H1 (cell line): ENCODE measurements around the gene DIPK1A. TPM values are rescaled to one million over a fixed set of nuclear protein-coding genes. Genes with fewer than 3 reads are reported as not detected.

Source experiments
- BACH1 ChIP-seq: IDR thresholded peaks from 2 replicates; pipeline ENCODE4 v1.6.1; 2012; ENCODE audit warnings: low read length, improper control_type of control experiment
- CEBPB ChIP-seq: IDR thresholded peaks from 2 replicates; pipeline ENCODE4 v1.6.1; 2012; ENCODE audit warnings: low read depth, low read length
- CHD7 ChIP-seq: fragments of 300-600 bp; sonication (generic); IDR thresholded peaks from 2 replicates; pipeline ENCODE4 v1.7.1; 2012; ENCODE audit warnings: low read length, moderate library complexity, mild to moderate bottlenecking, inconsistent platforms; ENCODE audit not compliant: insufficient replicate concordance
- CTCF ChIP-seq, 3 experiments: IDR thresholded peaks; 1 replicate in 2 of 3; 2 replicates in 1 of 3; pipeline versions ENCODE4 v1.5.1 to v1.6.1; 2011; ENCODE audit warnings: low read length in 3 of 3, mild to moderate bottlenecking in 3 of 3, inconsistent platforms in 2 of 3, low read depth in 1 of 3, moderate library complexity in 1 of 3; ENCODE audit not compliant: insufficient read depth in 1 of 3; ENCODE audit errors: control extremely low read depth in 1 of 3
- NANOG ChIP-seq: IDR thresholded peaks from 2 replicates; pipeline ENCODE4 v1.6.1; 2011; ENCODE audit warnings: low read length, low read depth, mild to moderate bottlenecking, inconsistent platforms; ENCODE audit not compliant: insufficient read depth, poor library complexity, severe bottlenecking
- POU5F1 ChIP-seq: IDR thresholded peaks from 2 replicates; pipeline ENCODE4 v1.6.1; 2011; ENCODE audit warnings: low read depth, mild to moderate bottlenecking, low read length, moderate library complexity
- RAD21 ChIP-seq, 2 experiments: IDR thresholded peaks in 1 of 2; conservative IDR thresholded peaks in 1 of 2; 2 replicates each; pipeline ENCODE4 v1.6.1; 2011; ENCODE audit warnings: low read depth in 2 of 2, low read length in 2 of 2, improper control_type of control experiment in 1 of 2, inconsistent platforms in 1 of 2, mild to moderate bottlenecking in 1 of 2, moderate library complexity in 1 of 2
- SP4 ChIP-seq: IDR thresholded peaks from 2 replicates; pipeline ENCODE4 v1.6.1; 2012; ENCODE audit warnings: low read length, inconsistent platforms
- polyA plus RNA-seq, 7 experiments: library from polyadenylated mRNA; depleted of rRNA in 3 of 7; stranded (reverse) in 5 of 7; unstranded in 2 of 7; fragments of >200 nt in 5 of 7; fragments of 200-250 nt in 2 of 7; gene quantifications; 1 replicate in 5 of 7; 2 replicates in 1 of 7; 4 replicates in 1 of 7; pipeline versions ENCODE4 v1.2.1 to v1.2.3, GENCODE V29; 2011 to 2013; ENCODE audit warnings: missing spikeins in 2 of 7, mixed read lengths in 2 of 7
- total RNA-seq: library from RNA; stranded (reverse); fragmentation: NEBNext Ultra II Directional; extraction: Animal tissue kit (Norgen Biotek cat#: 25700); gene quantifications from 2 replicates; pipeline ENCODE4 v1.2.1, GENCODE V29; 2021

DIPK1A gene
- total and polyA plus RNA-seq, 2 of the 8 experiments (the other 6 are each of a cell fraction or from before 2014, with no cell fraction given): 2.5 to 5.0 TPM

- no peak for TF ChIP-seq CHD7
- TF ChIP-seq SP4: no peak
- no peak for TF ChIP-seq POU5F1
- TF ChIP-seq BACH1: no peak
- no peak for TF ChIP-seq CTCF (IDR thresholded peaks at IDR 0.05; ENCODE audit: control extremely low read depth in 1 of 3, insufficient read depth in 1 of 3, low read depth in 1 of 3, low read length in 3 of 3)
- TF ChIP-seq CEBPB: no peak
- no peak for TF ChIP-seq NANOG
- TF ChIP-seq RAD21 (IDR thresholded peaks at IDR 0.05 in 1 of 2, conservative IDR thresholded peaks at IDR 0.05 in 1 of 2; ENCODE audit: low read depth in 2 of 2, low read length in 2 of 2): no peak
These were observed 98.7 kb downstream of the DIPK1A start (continued) for GRCh38 chr1:92862605-92863004.
